Endothelial cell of umbilical vein (primary cell): ENCODE data around the gene ATRIP. TPM values are rescaled to one million over a fixed set of nuclear protein-coding genes. Genes with fewer than 3 reads are reported as not detected.

Experiments used
- BruUV-seq: library from RNA; stranded (reverse); fragments of 400-500 nt; replicated peaks from 2 replicates; lab custom pipeline; 2021; lab: Mats Ljungman, UMichigan
- CTCF ChIA-PET: fragments of 300-600, 350-600 bp; sonication (Branson Sonifier 250); formaldehyde crosslinking; loops from one replicate; lab custom pipeline; 2021; ENCODE audit warnings: antibody characterized with exemption, inconsistent platforms; lab: Charles Lee
- POLR2A ChIA-PET: fragments of 300-600, 350-600 bp; sonication (Branson Sonifier 250); formaldehyde crosslinking; loops from one replicate; lab custom pipeline; 2021; ENCODE audit warnings: antibody characterized with exemption, inconsistent platforms; lab: Charles Lee
- DNase-seq: peaks from one replicate; pipeline ENCODE4 v3.0.0-alpha.2; 2011; ENCODE audit warnings: low read depth, low spot score
- FAIRE-seq: peaks from 2 replicates; lab custom pipeline; 2011; peaks lifted over from hg19 to GRCh38; lab: Jason Lieb, UNC
- H2AFZ ChIP-seq: 2 replicates; pipeline ENCODE4 v1.6.0; 2012; ENCODE audit warnings: low read depth, low read length, control low read depth, inconsistent platforms
- H3K27ac ChIP-seq: 2 replicates; pipeline ENCODE4 v1.5.1; 2011; ENCODE audit warnings: low read depth, mild to moderate bottlenecking, control low read depth, low read length, moderate library complexity; ENCODE audit not compliant: insufficient read depth
- H3K27me3 ChIP-seq, 2 experiments: 2 replicates each; pipeline versions ENCODE4 v1.6.0 to v1.6.1; 2011; ENCODE audit warnings: low read length in 2 of 2, mixed read lengths in 1 of 2; ENCODE audit not compliant: control insufficient read depth in 2 of 2, insufficient read depth in 2 of 2
- H3K36me3 ChIP-seq, 2 experiments: 2 replicates in 1 of 2; 3 replicates in 1 of 2; pipeline ENCODE4 v1.5.1; 2011; ENCODE audit warnings: low read length in 2 of 2, mild to moderate bottlenecking in 1 of 2, moderate library complexity in 1 of 2; ENCODE audit not compliant: control insufficient read depth in 2 of 2, insufficient read depth in 2 of 2; ENCODE audit errors: extremely low read depth in 1 of 2
- H3K4me1 ChIP-seq: 3 replicates; pipeline ENCODE4 v1.5.1; 2011; ENCODE audit warnings: mild to moderate bottlenecking, low read length; ENCODE audit not compliant: control insufficient read depth, insufficient read depth; ENCODE audit errors: extremely low read depth
- H3K4me2 ChIP-seq: 2 replicates; pipeline ENCODE4 v1.6.1; 2011; ENCODE audit warnings: low read length, control low read depth, mixed read lengths; ENCODE audit not compliant: insufficient read depth
- H3K4me3 ChIP-seq, 3 experiments: fragments of 200-600 bp in 1 of 3; sonication (generic), shearing (Covaris generic) in 1 of 3; replicated peaks in 1 of 3; 2 replicates each; pipeline ENCODE4 v1.5.1; 2011 to 2016; ENCODE audit warnings: control low read depth in 3 of 3, low read length in 3 of 3, mild to moderate bottlenecking in 2 of 3, inconsistent platforms in 1 of 3, low read depth in 1 of 3, moderate library complexity in 1 of 3; ENCODE audit not compliant: insufficient read depth in 1 of 3
- H3K79me2 ChIP-seq: 2 replicates; pipeline ENCODE4 v1.6.0; 2012; ENCODE audit warnings: low read length, inconsistent platforms; ENCODE audit not compliant: control insufficient read depth, insufficient read depth
- H3K9ac ChIP-seq: replicated peaks from 2 replicates; pipeline ENCODE3; 2011; ENCODE audit warnings: low read length, control low read depth; ENCODE audit not compliant: insufficient read depth; ENCODE audit errors: extremely low read depth
- H3K9me1 ChIP-seq: replicated peaks from 3 replicates; pipeline ENCODE4 v1.6.0; 2011; ENCODE audit warnings: mild to moderate bottlenecking, low read length; ENCODE audit not compliant: control insufficient read depth, insufficient read depth; ENCODE audit errors: extremely low read depth
- H3K9me3 ChIP-seq: replicated peaks from 2 replicates; pipeline ENCODE4 v1.5.1; 2012; ENCODE audit warnings: low read length, inconsistent platforms; ENCODE audit not compliant: control insufficient read depth, insufficient read depth
- H4K20me1 ChIP-seq: replicated peaks from 2 replicates; pipeline ENCODE3; 2011; ENCODE audit warnings: mild to moderate bottlenecking, low read length; ENCODE audit not compliant: control insufficient read depth, insufficient read depth; ENCODE audit errors: extremely low read depth
- CTCF ChIP-seq, 2 donors: IDR thresholded peaks; 1 replicate in 1 of 2; 2 replicates in 1 of 2; pipeline ENCODE4 v1.5.1; 2011; ENCODE audit warnings: low read length in 2 of 2, mild to moderate bottlenecking in 2 of 2, moderate library complexity in 2 of 2, control low read depth in 1 of 2, inconsistent platforms in 1 of 2, low read depth in 1 of 2; ENCODE audit not compliant: insufficient read depth in 1 of 2; ENCODE audit errors: extremely low read depth in 1 of 2
- EZH2 ChIP-seq: IDR thresholded peaks from 2 replicates; pipeline ENCODE4 v1.6.1; 2012; ENCODE audit warnings: borderline replicate concordance, low read depth, mild to moderate bottlenecking, moderate library complexity, low read length, inconsistent platforms; ENCODE audit not compliant: severe bottlenecking
- FOS ChIP-seq: IDR thresholded peaks from 2 replicates; pipeline ENCODE4 v1.6.1; 2011; ENCODE audit warnings: mild to moderate bottlenecking, low read length, moderate library complexity, borderline replicate concordance; ENCODE audit not compliant: insufficient read depth
- GATA2 ChIP-seq: IDR thresholded peaks from 2 replicates; pipeline ENCODE4 v1.7.0; 2011; ENCODE audit warnings: low read depth, mild to moderate bottlenecking, moderate library complexity, mixed read lengths, low read length; ENCODE audit not compliant: insufficient read length, insufficient read depth
- JUN ChIP-seq: IDR thresholded peaks from 2 replicates; pipeline ENCODE4 v1.6.1; 2011; ENCODE audit warnings: borderline replicate concordance, low read depth; ENCODE audit not compliant: insufficient read length, insufficient read depth
- MYC ChIP-seq: IDR thresholded peaks from one replicate; pipeline ENCODE4 v1.6.1; 2011; ENCODE audit warnings: mild to moderate bottlenecking, low read depth, low read length
- POLR2A ChIP-seq: IDR thresholded peaks from 2 replicates; pipeline ENCODE4 v1.6.1; 2012; ENCODE audit warnings: low read depth, mild to moderate bottlenecking, control low read depth, low read length
- POLR2AphosphoS5 ChIP-seq: IDR thresholded peaks from 2 replicates; pipeline ENCODE4 v1.6.1; 2012; ENCODE audit warnings: low read depth, mild to moderate bottlenecking, control low read depth, low read length, moderate library complexity; ENCODE audit not compliant: insufficient read depth
- dilution Hi-C: fragments of 300-500 bp; cut with MboI; formaldehyde crosslinking; loops from one replicate; pipeline ENCODE4 v1.15.0; 2019; ENCODE audit warnings: low sequenced_read_pairs; ENCODE audit not compliant: extremely low pct_ligation_motif_present
- intact Hi-C: fragments of 100-400 bp; cut with micrococcal nuclease; formaldehyde crosslinking; loops from one replicate; pipeline ENCODE4 v1.10.0; 2022
- polyA plus RNA-seq, 4 experiments: library from polyadenylated mRNA; depleted of rRNA in 3 of 4; stranded (reverse) in 3 of 4; unstranded in 1 of 4; fragments of >200 nt; gene quantifications; 2 replicates each; pipeline versions ENCODE4 v1.2.1 to v1.2.3, GENCODE V29; 2011 to 2012; ENCODE audit warnings: missing spikeins in 1 of 4
- total RNA-seq: library from RNA; stranded (reverse); gene quantifications from 2 replicates; pipeline ENCODE4 v1.2.3, GENCODE V29; 2021
- TF ChIP-seq, protein P1 (sequence below): IDR thresholded peaks from 2 replicates; pipeline ENCODE4 v1.6.1; 2011; ENCODE audit not compliant: insufficient read depth, insufficient read length

The ATRIP gene
- total and polyA plus RNA-seq, 2 donors (not counting 3 experiments of a cell fraction or from before 2014, with no cell fraction given): 10.6 to 14.7 TPM

DNA sequence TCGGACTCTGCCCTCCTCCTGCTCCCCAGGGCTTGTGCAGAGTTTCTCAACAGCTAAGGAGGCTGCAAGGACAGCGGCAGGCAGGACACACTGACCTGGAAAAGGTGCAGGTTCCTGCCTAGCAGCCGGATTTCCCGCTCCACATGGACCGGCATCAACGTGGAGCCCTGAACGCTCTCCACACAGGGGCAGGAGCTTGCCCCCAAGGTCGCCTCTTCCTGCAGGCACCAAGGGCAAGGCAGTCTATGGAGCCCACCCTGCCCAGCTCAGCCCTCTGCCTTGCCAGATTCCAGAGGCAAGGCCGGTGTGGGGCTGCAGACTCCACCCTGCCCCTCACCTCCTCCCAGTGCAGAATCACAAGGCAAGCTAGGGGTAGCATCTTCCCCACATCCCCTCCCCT, 27.4 kb upstream of the ATRIP start:
- H3K9me1 ChIP-seq: no peaks in the 10 kb centered on the region
- H3K27me3 ChIP-seq: no peaks in the 10 kb centered on the region
- H3K36me3 ChIP-seq: peaks cover 0 to 18% of the 10 kb centered on the region in 2 experiments
- intact Hi-C loops: no loop called here
- no peak for TF ChIP-seq POLR2AphosphoS5
- TF ChIP-seq MYC: no peak
- TF ChIP-seq, protein P1, sequence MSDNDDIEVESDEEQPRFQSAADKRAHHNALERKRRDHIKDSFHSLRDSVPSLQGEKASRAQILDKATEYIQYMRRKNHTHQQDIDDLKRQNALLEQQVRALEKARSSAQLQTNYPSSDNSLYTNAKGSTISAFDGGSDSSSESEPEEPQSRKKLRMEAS: no peak
- TF ChIP-seq POLR2A: no peak
- no peak for TF ChIP-seq CTCF (IDR thresholded peaks at IDR 0.05; ENCODE audit: extremely low read depth in 1 of 2, insufficient read depth in 1 of 2, low read depth in 1 of 2, low read length in 2 of 2)
- H3K4me1 ChIP-seq: no peaks in the 10 kb centered on the region
- CTCF ChIA-PET: interaction anchor here (1.3 to 3.8 kb wide), 2 partner anchors 17 to 18 kb away, joined by 4 to 41 read pairs; no protein-coding TSS in a partner anchor
- no peak for FAIRE-seq
- no peak overlapping the region for H3K9ac ChIP-seq
- no peak overlapping the region for H3K4me2 ChIP-seq
- dilution Hi-C loops: no loop called here
- H3K79me2 ChIP-seq: no peaks in the 10 kb centered on the region
- BruUV-seq: no TSS peak
- H3K27ac ChIP-seq: no peak overlapping the region
- H3K9me3 ChIP-seq: no peaks in the 10 kb centered on the region
- H2AFZ ChIP-seq: no peak overlapping the region
- POLR2A ChIA-PET: no interaction called here
- H4K20me1 ChIP-seq: no peaks in the 10 kb centered on the region
- no peak for DNase-seq
- no peak overlapping the region for H3K4me3 ChIP-seq

GRCh38 chr3:48419597-48419996, 26.9 kb upstream of the ATRIP start:
- CTCF ChIA-PET: interaction anchor here (3.8 kb wide), 1 partner anchor 16 kb away, joined by 41 read pairs; no protein-coding TSS in a partner anchor
- Histone ChIP-seq H3K9me1 (no peaks in the 10 kb centered on the region), H3K4me2 (no peak overlapping the region), H4K20me1 (no peaks in the 10 kb centered on the region), H3K27me3 (no peaks in the 10 kb centered on the region), H3K9me3 (no peaks in the 10 kb centered on the region), H3K4me3 (no peak overlapping the region), H3K27ac (no peak overlapping the region), H3K79me2 (no peaks in the 10 kb centered on the region), H2AFZ (no peak overlapping the region), H3K36me3 (peaks cover 0 to 16% of the 10 kb centered on the region in 2 experiments), H3K4me1 (no peaks in the 10 kb centered on the region), H3K9ac (no peak overlapping the region)
- no peak for TF ChIP-seq MYC
- TF ChIP-seq POLR2A: no peak
- TF ChIP-seq JUN: no peak
- TF ChIP-seq EZH2: no peak
- TF ChIP-seq, protein P1: no peak
- no peak for TF ChIP-seq FOS
- no peak for TF ChIP-seq GATA2
- no peak for TF ChIP-seq POLR2AphosphoS5
- no peak for TF ChIP-seq CTCF (IDR thresholded peaks at IDR 0.05; ENCODE audit: extremely low read depth in 1 of 2, insufficient read depth in 1 of 2, low read depth in 1 of 2, low read length in 2 of 2)
- DNase-seq (no peak), FAIRE-seq (no peak)
- dilution Hi-C loops (no loop called here), intact Hi-C loops (no loop called here)
- POLR2A ChIA-PET: no interaction called here
- BruUV-seq: no TSS peak
